ENCODE data around the gene SPIRE1.
"Not testable (repeated sequence)": the region's sequence is repeated elsewhere in the genome, so short reads cannot be mapped to it uniquely, and the experiment has no call there.

The SPIRE1 gene

DNA sequence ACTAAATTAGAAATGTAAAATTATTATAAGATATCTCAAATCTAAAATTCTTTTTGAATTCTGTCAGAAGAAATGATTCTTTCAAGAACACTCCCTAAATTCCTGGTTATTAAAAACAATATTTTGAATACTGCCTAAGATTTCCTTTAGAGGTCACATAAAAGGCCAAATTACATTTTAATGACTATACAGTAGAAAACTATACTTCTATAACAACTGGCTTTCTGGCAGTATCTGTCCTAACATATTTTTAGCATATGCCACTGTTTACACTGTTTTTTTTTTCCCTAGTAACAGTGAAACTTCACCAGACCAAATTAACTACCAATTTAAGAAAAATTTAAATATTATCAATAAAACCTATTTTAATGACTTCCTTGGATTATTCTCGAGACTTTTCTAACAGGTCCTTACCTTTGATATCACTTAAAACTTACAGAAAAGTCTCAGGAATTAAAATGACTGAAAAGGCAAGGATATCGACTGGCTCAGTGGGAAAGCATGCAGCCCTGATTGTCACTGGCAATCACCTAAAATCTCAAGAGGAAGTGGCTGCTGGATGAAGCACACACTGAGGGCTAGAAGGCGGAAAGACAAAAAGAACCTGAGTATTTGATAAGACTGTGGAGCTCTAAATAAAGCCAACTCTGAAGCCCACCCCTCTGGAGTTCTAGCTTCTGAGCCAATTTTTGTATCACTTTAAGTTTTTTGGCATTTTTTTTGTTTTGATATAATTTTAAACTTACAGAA, 59.6 kb downstream of the SPIRE1 start:
- no peak for DNase-seq (ENCODE audit: low read depth in 2 of 2)

DNA sequence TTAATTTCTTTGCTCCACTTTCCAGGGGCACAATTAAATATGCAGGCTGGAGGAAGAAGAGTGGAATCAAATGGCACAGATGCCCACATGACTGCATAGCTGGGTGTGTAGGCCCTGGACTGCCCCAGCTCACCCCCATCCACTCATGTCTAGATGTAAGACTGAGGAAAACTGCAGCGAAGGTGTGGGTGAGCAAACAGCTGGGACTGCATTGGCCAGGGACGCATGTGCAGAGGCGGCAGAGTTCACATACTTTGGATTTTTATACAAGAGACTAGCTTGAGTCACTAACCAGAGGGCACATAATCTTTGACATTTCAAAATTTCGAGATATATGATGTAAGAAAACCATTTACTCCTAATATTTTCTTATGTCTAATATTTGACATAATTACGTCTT, 60.1 kb downstream of the SPIRE1 start:
- no peak for DNase-seq (ENCODE audit: low read depth in 2 of 2)

DNA sequence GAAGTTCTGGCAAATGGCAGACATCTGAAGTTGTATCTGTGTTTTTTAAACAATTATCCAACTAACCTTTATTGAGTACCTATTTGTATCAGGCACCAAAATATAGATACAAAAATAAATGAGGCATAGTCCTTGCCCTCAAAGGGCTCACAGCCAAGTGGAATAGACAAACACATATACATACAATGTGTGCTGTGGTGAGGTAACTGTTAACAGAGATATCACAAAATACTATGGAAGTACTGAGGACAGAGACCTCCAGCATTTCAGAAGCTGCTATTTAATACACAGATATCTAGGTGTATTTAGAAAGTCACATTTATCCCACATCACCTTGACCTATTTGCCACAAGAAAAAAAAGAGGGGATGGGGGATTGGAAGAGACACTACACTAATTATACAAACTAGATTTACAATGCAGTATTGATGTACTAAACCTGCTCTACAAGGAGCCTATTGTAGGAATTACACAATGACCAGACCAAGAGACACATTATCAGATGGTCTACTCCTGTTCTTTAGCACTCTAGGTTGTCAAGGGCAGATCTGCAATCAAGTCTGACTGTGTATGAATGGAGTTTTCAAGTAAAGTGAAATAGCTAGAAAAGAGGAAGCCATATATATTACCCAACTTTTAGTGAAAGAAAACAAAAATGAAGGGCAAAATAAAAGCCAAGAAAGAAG, 62.2 kb downstream of the SPIRE1 start:
- DNase-seq (ENCODE audit: low read depth in 2 of 2): no peak

DNA sequence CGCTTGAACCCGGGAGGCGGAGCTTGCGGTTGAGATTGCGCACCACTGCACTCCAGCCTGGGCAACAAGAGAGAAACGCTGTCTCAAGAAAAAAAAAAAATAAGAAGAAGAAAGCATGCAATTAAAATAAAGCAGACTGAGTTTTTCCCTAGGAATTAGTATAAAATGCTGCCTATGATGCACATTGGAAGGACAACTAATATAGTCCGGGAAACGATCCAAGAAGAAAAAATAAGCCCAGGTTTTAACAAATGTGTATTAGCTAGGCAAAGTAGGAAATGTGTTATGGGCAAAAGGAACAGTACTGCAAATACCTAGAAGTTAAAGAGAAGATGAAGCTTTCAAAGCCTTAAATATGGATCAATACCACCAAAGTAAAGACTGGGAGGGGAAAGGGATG, 64.0 kb downstream of the SPIRE1 start:
- DNase-seq (ENCODE audit: low read depth in 2 of 2): no peak

DNA sequence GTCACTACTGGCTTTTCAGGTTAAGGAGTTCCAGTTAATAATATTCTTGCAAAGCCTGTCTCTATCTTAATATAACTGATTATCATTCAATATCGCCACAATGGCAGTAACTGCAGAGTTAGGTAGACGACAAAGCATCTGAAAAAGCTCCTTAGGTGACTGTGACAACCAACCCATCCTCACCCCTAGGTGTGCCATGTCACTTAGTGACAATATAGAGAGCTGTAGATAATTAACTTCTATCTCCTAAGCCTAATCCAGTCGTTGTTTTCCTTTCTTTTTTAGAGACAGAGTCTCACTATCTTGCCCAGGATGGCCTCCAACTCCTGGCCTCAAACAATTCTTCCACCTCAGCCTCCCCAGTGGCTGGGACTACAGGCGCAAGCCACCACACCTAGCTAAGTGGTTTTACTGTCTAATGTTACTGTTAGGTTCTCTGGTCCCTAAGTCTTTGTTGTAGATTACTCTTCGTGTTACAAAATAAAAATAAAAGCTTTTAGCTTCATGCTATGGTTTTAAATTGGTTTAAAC, 65.2 kb downstream of the SPIRE1 start:
- no peak for DNase-seq (ENCODE audit: low read depth in 2 of 2)

DNA sequence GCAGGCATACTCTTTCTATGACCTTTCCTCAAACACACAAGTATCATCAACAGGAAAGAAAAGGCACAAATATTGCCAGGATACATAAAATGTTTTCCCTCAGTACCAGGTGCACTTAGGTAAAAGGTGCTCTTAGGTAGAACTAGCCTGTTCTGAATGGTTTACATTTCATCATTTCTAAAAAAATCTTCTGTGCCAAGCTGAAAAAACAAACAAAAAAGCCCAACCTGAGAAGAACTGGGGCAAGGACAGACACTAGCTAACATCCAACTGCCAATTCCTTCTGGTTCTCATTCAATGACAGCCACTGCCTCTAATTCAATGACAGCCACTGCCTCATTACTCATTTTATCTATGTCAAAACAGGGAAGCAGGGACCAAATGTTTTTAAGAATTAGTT, 68.5 kb downstream of the SPIRE1 start:
- DNase-seq (ENCODE audit: low read depth in 2 of 2): no peak

DNA sequence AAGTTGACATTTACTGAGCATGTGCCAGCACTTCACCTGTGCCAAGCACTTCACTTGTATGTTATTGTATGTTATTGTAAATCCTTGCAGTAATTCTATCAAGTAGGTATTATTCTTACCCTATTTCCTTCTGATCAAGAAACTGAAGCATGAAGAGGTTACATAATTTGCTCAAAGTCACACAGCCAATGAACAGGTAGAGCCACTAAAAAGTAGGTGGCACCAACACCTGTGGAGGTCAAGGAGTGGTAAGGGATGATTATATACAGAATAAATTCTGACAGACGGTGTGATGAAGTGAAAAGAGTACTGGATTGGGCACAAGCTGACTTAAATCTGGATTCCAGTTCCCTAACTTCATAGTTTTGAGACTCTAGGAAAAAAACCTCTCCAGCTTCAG, 71.0 kb downstream of the SPIRE1 start:
- no peak for DNase-seq (ENCODE audit: low read depth in 2 of 2)

DNA sequence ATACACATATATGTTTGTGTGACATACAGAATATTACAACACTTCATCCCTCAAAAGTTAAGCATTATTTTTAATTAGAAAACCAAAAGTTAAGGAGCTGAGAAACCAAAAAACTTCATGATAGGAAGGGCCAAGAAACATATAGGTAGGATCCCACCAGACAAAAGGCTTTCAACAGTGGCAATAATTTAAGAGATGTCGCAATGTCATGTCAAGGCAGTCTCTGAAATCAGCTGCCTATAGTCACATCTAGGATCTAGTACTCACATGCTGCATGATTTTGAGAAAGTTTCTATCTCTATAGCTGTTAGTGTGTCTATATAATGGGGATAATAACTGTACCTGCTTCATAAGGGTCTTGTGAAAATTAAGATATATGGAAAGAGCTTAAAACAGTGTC, 72.7 kb downstream of the SPIRE1 start:
- DNase-seq (ENCODE audit: low read depth in 2 of 2): no peak

DNA sequence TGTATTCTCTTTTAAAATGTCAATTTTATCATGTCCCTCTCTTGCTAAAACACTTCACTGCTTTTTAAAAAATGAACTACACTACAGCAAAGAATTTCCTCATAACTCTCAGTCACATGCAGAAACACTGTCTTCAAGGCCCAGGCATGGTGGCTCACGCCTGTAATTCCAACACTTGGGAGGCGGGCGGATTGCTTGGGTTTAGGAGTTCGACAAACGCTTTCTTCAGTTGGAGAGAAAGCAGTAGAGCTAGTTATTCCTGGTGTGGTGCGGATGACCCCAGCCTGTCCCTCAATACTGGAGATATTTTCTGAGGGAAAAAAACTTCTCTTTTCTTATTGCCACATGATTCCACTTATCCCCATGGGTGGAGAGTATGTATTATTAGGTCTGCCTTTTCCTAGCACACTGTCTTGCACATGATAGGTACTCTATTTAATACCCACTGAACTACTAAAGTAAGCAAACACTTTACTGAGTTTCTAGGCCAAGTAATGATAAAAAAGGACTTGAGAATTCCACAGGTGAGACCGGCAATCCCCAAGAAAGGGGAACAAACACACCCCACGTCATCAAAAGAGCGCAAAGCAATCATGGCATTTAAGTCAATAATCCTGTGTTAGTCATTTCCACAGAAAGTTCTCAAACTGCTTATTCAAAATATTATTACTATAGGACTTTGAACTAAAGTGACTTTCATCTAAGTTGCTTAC, 77.1 kb downstream of the SPIRE1 start:
- no peak for DNase-seq (ENCODE audit: low read depth in 2 of 2)

DNA sequence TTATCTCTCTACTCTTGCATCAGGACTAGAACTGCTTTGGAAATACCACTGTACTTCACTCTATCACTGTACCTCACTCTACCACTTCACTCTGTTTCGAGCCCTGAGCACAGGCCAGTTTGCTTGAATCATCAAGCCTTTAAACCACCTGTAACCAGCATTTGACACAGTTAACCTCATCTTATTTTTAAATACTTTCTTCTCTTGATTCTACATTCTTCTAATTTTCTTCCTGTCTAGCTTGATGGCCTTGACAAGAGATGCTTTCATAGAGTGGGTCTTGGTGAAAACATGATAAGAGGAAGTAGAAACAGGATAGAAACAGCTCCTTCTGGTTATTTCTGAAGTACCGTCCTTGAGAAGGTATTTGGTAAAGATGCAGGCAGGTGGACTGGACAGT, 78.1 kb downstream of the SPIRE1 start:
- no peak for DNase-seq (ENCODE audit: low read depth in 2 of 2)

DNA sequence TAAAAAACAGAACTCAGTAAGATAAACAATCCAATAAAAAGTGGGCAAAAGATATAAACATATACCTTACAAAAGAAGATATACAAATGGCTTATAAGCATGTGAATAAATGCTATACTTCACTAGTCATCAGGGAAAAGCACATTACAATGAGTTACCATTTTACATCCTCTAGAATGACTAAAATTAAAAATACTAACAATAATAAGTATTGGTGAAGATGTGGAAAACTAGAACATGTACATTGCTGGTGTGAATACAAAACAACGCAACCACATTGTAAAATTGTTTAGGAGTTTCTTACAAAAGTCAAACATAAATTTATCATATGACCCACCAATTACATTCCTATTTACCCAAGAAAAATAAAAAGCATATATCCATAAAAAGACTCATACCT, 80.1 kb downstream of the SPIRE1 start:
- no peak for DNase-seq (ENCODE audit: low read depth in 2 of 2)

DNA sequence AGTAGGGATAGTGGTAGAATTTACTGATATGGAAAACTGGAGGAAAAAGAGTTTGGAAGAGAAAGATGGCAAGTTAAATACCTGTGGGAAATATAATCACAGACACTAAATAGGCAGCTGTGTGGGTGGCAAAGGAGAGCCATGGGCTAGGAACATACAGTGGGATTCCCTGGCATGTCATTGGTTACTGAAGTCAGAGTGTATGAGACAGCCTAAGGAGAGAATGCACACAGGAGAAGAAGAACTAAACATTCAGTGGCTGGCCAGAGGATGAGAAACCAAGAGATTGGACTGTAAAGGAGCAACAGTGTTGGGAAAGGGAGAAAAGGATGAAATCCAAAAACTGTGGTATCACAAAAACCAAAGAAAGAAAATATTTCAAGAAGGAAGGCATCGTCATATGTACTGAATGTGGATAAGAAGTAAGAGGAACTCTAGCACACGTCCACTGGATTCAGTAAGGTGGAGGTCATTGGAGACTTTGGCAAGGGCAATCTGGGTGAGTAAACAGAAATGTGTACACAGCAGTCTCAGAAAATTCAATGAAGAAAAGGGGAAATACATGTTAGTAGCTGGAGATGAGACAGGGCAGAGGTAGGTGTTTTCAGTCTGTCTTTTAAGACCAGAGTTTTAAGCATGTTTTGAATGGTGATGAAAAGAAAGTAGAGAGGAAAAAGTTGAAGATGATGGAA, 83.3 kb downstream of the SPIRE1 start:
- DNase-seq (ENCODE audit: low read depth in 2 of 2): no peak

DNA sequence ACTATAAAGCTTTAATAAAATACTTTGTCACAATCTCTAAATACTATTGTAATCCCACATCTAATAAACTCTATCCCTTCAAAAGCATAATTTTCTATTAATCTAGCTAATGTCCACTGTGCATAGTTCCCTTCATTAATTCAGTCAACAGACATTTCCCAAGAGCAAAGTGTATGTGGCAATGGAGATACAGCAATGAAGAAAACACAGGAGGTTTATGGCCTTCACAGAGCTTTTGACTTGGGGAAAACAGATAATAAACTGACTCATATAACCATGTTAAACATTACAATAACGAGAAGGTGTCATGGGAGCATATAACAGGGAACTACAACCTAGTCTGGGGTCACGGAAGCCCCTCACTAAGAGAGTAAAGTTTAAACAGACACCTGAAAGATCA, 86.3 kb downstream of the SPIRE1 start:
- DNase-seq (ENCODE audit: low read depth in 2 of 2): no peak

DNA sequence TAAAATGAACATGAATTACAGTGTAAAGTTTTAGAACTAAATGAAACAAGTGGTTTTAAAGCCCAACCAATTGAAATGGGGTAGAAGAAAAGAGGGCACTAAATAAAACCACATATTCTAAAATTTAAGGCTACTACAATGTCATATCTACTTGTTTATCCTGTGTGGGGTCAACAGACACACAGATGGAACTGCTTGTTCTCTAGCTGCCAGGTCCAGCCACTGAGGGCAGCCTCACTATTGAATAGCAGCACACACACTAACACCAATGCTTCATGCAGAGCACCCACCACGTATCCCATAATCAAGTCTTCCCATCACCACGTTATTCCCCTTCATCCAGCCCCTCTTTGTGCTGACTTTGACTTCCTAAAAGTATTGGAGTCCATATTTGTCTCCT, 88.1 kb downstream of the SPIRE1 start:
- no peak for DNase-seq (ENCODE audit: low read depth in 2 of 2)

DNA sequence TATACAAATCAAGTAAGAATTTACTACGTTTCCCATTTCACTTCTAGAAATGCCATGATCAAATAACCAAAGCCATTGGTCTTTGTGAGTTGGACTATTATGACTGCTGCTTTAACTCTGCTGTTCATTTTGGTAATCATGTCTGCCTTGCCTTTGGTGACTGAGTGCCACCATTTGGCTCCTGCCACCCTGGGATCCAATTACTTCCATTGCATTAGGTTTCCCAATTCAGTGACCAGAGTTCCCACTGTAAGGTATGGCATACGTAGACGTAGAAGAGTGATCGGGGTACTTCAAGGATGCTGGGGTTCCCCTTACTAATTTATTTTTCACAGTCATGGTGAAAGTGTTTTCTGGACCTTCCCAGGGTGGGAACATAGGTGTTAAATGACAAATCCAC, 90.1 kb downstream of the SPIRE1 start:
- no peak for DNase-seq (ENCODE audit: low read depth in 2 of 2)

DNA sequence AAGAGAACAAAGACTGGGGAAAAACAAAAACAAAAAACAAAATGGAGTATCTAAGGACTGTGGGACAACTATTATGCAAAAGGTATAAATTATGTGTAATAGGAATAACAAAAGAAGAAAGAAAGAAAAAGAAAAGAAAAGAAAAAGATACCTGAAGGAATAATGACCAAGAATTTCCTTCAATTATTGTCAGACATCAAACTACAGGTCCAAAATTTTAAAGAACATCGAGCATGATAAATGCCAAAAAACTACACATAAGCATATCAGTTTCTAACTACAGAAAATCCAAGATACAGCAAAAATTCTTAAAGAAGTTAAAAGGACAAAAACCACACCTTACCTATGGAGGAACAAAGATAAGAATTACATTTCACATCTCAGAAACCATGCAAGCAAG, 93.0 kb downstream of the SPIRE1 start:
- DNase-seq (ENCODE audit: low read depth in 2 of 2): no peak

DNA sequence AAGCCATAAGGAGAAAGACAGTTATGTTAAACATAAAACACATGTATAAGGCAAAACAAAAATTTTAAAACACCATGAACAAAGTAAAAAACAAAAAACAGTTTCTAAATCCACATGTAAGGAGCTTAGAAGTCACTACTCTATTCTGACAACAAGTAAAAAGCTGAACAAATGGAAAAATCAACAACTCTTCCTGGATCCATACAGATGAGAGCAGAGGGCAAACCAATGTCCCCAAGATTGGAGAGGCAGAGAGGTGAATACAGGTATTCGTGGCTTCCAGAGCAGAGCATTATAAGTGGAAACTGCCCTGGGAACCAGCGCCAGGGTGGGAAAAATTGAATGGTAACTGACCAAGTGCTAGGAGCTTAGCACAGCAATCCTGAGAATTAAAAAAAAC, 93.5 kb downstream of the SPIRE1 start:
- DNase-seq (ENCODE audit: low read depth in 2 of 2): no peak

DNA sequence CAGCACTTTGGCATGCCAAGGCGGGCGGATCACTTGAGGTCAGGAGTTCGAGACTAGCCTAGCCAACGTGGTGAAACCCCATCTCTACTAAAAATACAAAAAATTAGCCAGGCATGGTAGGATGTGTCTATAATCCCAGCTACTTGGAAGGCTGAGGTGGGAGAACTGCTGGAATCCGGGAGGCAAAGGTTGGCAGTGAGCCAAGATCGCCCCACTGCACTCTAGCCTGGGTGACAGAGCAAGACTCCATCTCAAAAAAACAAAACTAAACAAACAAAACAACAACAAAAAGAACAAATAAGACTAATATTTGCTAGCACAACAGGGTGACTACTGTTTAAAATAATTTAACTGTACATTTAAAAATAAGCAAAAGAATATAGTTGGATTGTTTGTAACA, 97.3 kb downstream of the SPIRE1 start:
- not testable (repeated sequence) for DNase-seq (ENCODE audit: low read depth in 2 of 2)

DNA sequence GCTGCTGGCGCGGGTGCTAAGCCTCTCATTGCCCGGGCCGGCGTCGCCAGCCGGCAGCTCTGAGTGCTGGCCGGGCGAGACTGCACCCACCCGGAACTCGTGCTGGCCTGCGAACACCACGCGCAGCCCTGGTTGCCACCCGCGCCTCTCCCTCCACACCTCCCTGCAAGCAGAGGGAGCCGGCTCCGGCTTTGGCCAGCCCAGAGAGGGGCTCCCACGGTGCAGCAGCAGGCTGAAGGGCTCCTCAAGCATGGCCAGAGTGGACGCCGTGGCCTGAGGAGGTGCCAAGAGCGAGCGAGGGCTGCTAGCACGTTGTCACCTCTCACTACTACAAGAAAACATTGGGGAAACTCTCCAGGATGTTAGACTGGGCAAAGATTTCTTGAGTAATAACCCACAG, 98.6 kb downstream of the SPIRE1 start:
- DNase-seq (ENCODE audit: low read depth in 2 of 2): no peak

DNA sequence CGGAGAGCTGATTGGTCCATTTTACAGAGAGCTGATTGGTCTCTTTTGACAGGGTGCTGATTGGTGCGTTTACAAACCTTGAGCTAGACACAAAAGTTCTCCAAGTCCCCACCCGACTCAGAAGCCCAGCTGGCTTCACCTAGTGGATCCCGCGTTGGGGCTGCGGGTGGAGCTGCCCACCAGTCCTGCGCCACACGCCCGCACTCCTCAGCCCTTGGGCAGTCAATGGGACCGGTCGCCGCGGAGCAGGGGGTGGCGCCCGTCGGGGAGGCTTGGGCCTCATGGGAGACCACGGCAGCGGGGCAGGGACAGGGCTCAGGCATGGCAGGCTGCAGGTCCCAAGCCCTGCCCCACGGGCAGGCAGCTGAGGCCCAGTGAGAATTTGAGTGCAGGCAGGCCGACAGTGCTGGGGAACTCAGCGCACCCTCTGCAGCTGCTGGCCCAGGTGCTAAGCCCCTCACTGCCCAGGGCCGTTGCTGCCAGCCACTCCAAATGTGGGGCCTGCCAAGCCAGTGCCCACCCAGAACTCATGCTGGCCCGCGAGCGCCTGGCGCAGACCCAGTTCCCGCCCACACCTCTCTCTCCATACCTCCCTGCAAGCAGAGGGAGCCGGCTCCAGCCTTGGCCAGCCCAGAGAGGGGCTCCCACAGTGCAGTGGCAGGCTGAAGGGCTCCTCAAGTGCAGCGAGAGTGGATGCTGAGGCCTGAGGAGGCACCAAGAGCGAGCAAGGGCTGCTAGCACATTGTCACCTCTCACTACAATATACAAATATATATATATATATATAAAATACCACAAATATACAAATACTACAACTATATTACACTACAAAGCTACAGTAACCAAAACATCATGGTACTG, 100.7 kb downstream of the SPIRE1 start:
- DNase-seq (ENCODE audit: low read depth in 2 of 2): no peak

DNA sequence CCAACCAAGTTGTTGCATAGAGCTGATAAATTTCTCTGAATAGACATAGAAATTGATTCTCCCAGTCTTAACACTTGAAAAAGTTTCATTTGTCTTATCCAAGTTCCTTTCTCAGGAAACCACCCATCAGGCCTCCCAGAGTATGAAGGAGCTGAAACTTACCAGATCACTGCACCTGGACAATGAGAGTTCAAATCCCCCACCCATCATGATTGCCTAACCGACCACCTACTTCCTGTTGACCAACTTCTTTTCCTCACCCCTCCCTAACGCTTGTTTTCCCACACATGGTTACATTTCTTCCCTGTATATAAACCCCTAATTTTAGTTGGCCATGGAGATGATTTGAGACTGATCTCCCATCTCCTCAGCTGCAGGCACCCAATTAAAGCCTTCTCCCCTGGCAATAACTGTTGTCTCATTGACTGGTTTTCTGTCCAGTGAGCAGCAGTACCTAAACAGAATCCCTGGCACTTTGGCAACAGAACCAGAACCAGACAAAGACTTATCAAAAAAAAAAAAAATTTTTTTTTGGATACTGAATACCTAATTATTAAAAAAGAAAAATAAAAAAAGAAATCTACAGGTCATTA, 103.0 kb downstream of the SPIRE1 start:
- no peak for DNase-seq (ENCODE audit: low read depth in 2 of 2)
